HG03571 (cell line): Measurements from ENCODE around the gene C5orf24.
"Not testable (repeated sequence)": the region's sequence is repeated elsewhere in the genome, so short reads cannot be mapped to it uniquely, and the experiment has no call there.

Source experiments
- ATAC-seq: cut with Tn5 transposase; IDR thresholded peaks from one replicate; pipeline ENCODE4 v1.9.1; 2021; ENCODE audit not compliant: unreplicated experiment

Gene C5orf24

GRCh38 chr5:134856465-134856864 is 10.7 kb downstream of the C5orf24 start:
- not testable (repeated sequence) for ATAC-seq

GRCh38 chr5:134857401-134857800 is 11.6 kb downstream of the C5orf24 start:
- no peak for ATAC-seq

DNA sequence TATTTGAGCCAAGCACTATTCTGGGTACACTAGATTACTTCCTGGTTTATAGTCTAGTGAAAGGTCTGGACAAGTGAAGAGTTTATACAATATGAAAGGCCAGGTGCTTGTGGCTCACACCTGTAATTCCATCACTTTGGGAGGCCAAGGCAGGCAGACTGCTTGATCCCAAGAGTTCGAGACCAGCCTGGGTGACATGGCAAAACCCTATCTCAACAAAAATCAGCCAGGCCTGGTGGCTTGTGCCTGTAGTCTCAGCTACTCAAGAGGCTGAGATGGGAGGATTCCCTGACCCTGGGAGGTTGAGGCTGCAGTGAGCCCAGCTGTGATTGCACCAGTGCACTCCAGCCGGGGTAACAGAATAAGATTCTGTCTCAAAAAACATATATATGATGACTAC is 18.9 kb downstream of the C5orf24 start:
- ATAC-seq = no peak

DNA sequence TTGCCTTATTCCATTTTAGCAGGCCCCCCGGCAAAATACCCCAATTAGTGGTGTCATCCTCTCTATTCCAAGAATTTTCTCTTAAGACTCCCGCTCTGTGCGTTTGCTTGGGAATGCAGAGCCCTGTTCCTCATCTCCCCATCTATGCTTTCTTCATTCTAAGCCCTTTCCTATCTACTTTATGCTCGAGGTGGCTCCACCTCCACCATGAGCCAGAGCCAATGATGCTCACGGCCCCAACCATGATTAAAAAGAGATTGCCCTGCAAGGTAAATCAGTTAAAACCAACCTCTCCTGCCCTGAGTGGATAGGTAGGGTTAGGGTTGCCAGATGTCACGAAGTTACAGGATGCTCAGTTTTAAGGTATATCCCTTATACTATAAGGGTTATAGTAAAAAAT is 27.7 kb downstream of the C5orf24 start:
- ATAC-seq = no peak

- peak; percentile 79 for ATAC-seq
Observed at GRCh38 chr5:134873987-134874830, 28.4 kb downstream of the C5orf24 start, which contains the start of gene TXNDC15. TSS of gene TXNDC15 (plus strand) at chr5:134874371. CDS start at chr5:134874428, 57 bp downstream.

DNA sequence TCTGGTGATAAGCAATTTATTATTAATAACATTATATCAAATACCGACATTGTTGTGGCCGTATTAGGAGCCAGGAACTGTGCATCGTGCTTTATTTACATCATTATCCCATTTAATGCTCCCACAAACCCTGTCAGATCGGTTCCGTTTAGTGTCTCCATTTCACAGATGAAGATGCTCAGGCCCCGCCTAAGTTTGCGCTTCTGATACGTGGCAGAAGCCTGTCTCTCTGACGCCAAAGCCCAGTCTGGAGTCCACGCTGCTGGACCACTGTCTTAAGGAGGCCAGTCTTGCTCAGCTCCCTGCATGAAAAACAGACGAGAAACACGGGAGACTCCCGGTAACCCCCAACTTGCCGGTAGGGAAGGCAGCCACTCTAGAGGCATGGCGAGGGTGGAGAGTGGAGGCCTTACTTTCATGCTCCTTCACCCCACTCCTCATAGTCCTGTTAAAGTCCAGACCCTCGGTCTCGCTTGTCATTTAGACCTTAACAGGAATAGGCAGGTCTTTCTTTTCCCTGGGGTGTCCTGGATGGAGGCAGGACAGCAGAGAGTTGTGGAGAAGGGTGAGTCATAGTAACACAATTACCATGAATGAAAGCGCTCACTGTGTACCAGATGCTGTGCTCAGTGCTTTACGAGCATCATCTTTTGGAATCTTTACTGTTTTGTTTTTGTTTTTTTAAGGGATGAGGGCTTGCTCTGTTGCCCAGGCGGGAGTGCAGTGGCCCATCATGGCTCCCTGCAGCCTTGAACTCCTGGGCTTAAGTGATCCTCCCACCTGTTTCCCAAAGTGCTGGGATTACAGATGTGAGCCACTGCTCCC is 29.3 kb downstream of the C5orf24 start:
- ATAC-seq = no peak

- ATAC-seq = no peak
Observed at GRCh38 chr5:134877159-134877558, 31.4 kb downstream of the C5orf24 start.

DNA sequence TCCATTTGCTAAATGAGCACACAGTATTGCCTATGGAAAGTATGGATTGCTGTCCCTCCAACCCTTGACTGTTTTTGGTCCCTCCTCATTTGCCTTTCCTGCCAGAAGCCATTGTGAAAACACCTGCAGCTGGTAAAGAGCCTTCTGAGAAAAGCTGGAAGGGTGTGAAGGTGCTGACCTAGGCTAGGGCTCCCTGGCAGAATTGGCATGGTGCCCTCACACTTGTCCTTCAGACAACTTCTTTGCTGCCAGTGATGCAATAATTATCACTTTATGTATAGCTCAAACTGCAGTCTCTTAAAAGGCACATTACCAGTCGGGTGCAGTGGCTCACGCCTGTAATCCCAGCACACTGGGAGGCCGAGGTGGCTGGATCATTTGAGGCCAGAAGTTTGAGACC is 32.6 kb downstream of the C5orf24 start:
- no peak for ATAC-seq

DNA sequence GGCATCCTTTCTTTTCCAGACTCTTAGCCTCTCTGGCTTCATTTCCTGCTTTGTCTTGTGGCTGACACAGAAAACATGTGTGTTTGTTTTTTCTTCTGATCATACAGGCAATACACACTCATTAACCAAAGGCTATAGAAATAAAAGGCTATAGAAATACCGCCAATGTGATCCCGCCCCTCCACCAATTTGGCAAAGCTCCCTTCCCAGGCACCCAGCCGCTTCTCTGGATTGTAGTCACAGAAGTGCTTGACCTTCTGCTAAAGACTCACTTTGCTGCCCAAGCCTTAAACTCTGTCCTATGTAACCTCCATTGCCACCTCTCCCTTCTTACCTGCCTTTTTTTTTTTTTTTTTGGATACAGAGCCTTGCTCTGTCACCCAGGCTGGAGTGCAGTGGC is 33.7 kb downstream of the C5orf24 start:
- ATAC-seq = no peak

DNA sequence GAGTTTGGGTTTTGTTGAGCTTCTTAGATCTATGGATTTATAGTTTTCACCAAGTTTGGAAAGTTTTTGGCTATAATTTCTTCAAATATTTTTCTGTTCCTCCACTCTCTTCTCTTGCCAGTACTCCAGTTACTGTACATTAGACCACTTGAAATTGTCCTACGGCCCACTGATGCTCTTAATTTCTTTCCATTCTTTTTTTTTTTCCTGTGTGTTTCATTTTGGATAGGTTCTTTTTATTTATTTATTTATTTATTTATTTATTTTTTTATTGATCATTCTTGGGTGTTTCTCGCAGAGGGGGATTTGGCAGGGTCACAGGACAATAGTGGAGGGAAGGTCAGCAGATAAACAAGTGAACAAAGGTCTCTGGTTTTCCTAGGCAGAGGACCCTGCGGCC is 35.2 kb downstream of the C5orf24 start:
- not testable (repeated sequence) for ATAC-seq

GRCh38 chr5:134881711-134882110 is 35.9 kb downstream of the C5orf24 start:
- ATAC-seq = not testable (repeated sequence)

GRCh38 chr5:134887593-134888159 is 41.9 kb downstream of the C5orf24 start:
- ATAC-seq = no peak

GRCh38 chr5:134889335-134889734 is 43.6 kb downstream of the C5orf24 start:
- no peak for ATAC-seq

DNA sequence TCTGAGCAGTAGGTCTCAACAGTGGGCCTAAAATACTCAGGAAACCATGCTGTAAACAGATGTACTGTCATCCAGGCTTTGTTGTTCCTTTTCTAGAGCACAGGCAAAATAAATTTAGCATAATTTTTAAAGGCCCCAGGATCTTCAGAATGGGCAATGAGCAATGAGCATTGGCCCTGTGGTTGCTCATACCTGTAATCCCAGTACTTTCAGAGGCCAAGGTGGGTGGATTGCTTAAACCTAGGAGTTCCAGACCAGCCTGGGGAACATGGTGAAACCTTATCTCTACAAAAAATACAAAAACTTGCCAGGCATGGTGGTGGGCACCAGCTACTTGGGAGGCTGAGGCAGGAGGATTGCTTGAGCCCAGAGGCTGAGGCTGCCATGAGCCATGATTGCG is 45.7 kb downstream of the C5orf24 start:
- ATAC-seq = no peak

GRCh38 chr5:134892282-134892681 is 46.5 kb downstream of the C5orf24 start:
- ATAC-seq = no peak

- ATAC-seq = no peak
Observed at GRCh38 chr5:134892926-134893325, 47.2 kb downstream of the C5orf24 start.

DNA sequence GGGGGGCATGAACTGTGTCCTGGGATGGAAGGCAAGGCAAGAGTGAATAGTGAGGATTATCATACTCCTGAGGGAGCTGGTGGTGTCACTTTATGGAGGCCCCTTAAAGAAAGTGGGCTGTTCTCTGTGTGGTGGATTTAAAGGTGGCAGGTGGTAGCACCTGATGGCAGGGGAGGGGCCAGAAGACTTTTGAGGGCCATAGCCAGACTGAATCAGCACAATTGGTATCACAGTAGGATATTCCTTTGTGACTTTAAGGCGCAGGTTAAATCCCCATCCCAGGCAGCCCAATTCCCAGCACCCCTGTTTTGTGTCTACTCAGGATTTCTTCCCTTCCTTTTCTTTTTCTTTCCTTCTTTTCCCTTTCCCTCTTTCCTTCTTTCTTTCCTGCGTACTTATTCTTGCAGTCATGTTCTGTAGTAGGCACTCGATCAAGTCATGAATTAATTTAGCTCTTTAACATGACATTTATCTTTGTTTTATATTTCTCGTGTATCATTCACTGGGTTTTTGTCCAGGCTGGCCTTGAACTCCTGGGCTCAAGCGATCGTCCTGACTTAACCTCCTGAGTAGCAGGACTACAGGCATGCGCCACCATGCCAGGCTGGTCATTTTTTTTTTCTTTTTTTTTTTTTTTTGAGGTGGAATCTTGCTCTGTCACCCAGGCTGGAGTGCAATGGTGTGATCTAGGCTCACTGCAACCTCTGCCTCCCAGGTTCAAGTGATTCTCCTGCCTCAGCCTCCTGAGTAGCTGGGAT is 48.2 kb downstream of the C5orf24 start:
- ATAC-seq = no peak

DNA sequence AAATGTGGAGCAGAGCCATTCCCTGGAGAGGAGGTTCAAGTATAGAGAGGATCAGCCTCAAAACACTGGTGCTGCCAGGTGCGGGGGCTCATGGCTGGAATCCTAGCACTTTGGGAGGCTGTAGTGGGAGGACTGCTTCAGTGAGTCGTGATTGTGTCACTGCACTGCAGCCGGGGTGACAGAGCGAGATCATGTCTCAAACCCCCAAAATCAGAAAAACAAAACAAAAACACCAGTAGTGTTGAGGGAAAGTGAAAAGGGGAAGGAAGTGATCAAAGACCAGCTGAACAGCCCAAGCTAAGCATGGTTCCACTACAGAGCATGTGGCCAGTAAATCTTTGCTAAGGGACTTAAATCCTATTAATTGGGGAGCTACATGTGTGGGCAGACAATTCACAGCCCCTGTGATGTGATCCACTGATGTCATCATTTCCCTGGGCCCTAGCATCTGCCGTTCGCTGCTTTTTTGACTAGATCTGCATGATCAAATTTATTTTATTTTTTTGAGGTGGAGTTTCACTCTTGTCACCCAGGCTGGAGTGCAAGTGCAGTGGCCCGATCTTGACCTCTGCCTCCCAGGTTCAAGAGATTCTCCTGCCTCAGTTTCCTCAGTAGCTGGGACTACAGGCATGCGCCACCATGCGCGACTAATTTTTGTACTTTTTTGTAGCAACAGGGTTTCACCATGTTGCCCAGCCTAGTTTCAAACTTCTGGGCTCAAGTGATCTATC is 56.5 kb downstream of the C5orf24 start:
- peak; percentile 26 for ATAC-seq

GRCh38 chr5:134904610-134905245 is 59.0 kb downstream of the C5orf24 start, which contains the start of gene PCBD2:
TSS of gene PCBD2 (plus strand) at chr5:134905131. CDS start at chr5:134905140, 9 bp downstream.
- peak; percentile 71 for ATAC-seq
